Occipital lobe (tissue), 2 donors: ENCODE data around the gene FOXN1. TPM values are rescaled to one million over a fixed set of nuclear protein-coding genes. Genes with fewer than 3 reads are reported as not detected.
A peak's percentile ranks its signal among the peaks of the same experiment; 100 is the strongest.

Experiments used
- DNase-seq: peaks from one replicate; lab custom pipeline; 2025; lab: John Stamatoyannopoulos, UW
- total RNA-seq: library from RNA; depleted of rRNA; stranded (reverse); fragments of >200 nt; gene quantifications from one replicate; pipeline ENCODE4 v1.2.3, GENCODE V29; 2014

FOXN1 gene
- total RNA-seq, 1 donor from 2014 or later, result not detected

- DNase-seq, result no peak
These were observed 39.8 kb downstream of the FOXN1 start for GRCh38 chr17:28545787-28546415.

GRCh38 chr17:28547096-28547622, 41.0 kb downstream of the FOXN1 start:
- no peak for DNase-seq

- DNase-seq, result peak; percentile 40
These were observed 41.7 kb downstream of the FOXN1 start for GRCh38 chr17:28547623-28548416.

- no peak for DNase-seq
These were observed 42.4 kb downstream of the FOXN1 start for GRCh38 chr17:28548417-28549130.

GRCh38 chr17:28549236-28550132, 43.3 kb downstream of the FOXN1 start:
- DNase-seq, result no peak

GRCh38 chr17:28550858-28551257, 44.7 kb downstream of the FOXN1 start:
- no peak for DNase-seq

GRCh38 chr17:28551421-28552175, 45.5 kb downstream of the FOXN1 start:
- DNase-seq, result no peak

- peak; percentile 52 for DNase-seq
These were observed 46.2 kb downstream of the FOXN1 start, which contains the start of gene UNC119 for GRCh38 chr17:28552176-28552999. Gene UNC119, minus strand, starts transcription at chr17:28552624. Its CDS starts 67 bp downstream, at chr17:28552557.

- no peak for DNase-seq
These were observed 46.9 kb downstream of the FOXN1 start for GRCh38 chr17:28553000-28553505.

- no peak for DNase-seq
These were observed 48.4 kb downstream of the FOXN1 start for GRCh38 chr17:28554565-28554964.

GRCh38 chr17:28555022-28555421, 48.9 kb downstream of the FOXN1 start:
- no peak for DNase-seq

- DNase-seq, result no peak
These were observed 57.3 kb downstream of the FOXN1 start for GRCh38 chr17:28563475-28563874.

GRCh38 chr17:28567604-28568003, 61.5 kb downstream of the FOXN1 start:
- no peak for DNase-seq

GRCh38 chr17:28569446-28569845, 63.3 kb downstream of the FOXN1 start:
- DNase-seq, result no peak

GRCh38 chr17:28570716-28571360, 64.7 kb downstream of the FOXN1 start:
- DNase-seq, result peak; percentile 11

GRCh38 chr17:28571361-28572122, 65.4 kb downstream of the FOXN1 start, which contains the start of gene PIGS:
Gene PIGS, minus strand, starts transcription at chr17:28571524. Its CDS starts 28 bp downstream, at chr17:28571496.
- peak; percentile 94 for DNase-seq

GRCh38 chr17:28572259-28573039, 66.3 kb downstream of the FOXN1 start:
- DNase-seq, result no peak
